ENCODE results near the gene MAFF. TPM values are rescaled to one million over a fixed set of nuclear protein-coding genes. Genes with fewer than 3 reads are reported as not detected.

The MAFF gene
- polyA plus RNA-seq, 1 of the 3 experiments (the other 2 are of a cell fraction) = 7.9 TPM

DNA sequence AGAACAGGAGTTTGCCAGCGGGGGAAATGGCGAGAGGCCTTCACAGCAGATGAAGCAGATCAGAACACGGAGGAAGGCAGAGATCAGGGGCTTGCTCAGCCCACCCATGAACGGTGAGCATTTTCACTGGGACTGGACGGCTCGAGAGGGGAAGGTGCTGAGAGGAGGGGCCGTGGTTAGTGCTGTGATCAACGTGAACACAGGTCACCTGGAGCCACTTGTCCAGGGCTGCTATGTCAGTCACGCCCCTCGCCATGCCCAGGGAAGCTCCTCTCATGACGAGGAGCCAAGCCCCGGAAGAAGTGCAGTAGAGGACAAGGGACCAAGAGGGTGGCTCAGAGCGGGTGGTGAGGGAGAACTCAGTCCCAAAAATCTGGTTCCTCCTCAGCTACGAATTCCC, 27.2 kb upstream of the MAFF start:
- Histone ChIP-seq H3K4me1 (ENCODE audit: control insufficient read depth in 1 of 2, insufficient read depth in 2 of 2, low read depth in 1 of 2, low read length in 1 of 2) (peaks cover 0 to 12% of the 10 kb centered on the region in 2 experiments; a peak in 1 of 4 replicates), H3K9me3 (no peaks in the 10 kb centered on the region), H3K36me3 (replicated peaks in 1 of 2; ENCODE audit: control insufficient read depth in 1 of 2, insufficient read depth in 2 of 2, low read length in 1 of 2) (no peaks in the 10 kb centered on the region), H3F3A (replicated peaks; ENCODE audit: insufficient read depth) (no peaks in the 10 kb centered on the region), H2AFZ (ENCODE audit: low read depth) (no peak overlapping the region), H3K9me2 (no peaks in the 10 kb centered on the region), H3K79me2 (ENCODE audit: insufficient read depth) (no peaks in the 10 kb centered on the region), H4K20me1 (ENCODE audit: insufficient read depth) (no peaks in the 10 kb centered on the region), H3K4me3 (ENCODE audit: low read depth in 2 of 2, low read length in 1 of 2) (no peak overlapping the region), H3K4me2 (no peak overlapping the region), H3K27me3 (ENCODE audit: insufficient read depth) (no peaks in the 10 kb centered on the region), H3K27ac (ENCODE audit: low read depth in 2 of 2, low read length in 1 of 2) (no peak overlapping the region), H3K9ac (no peak overlapping the region)
- DNase-seq = no peak
- no peak for TF ChIP-seq YY1 (IDR thresholded peaks at IDR 0.05; ENCODE audit: low read depth)
- TF ChIP-seq RXRA (IDR thresholded peaks at IDR 0.05; ENCODE audit: borderline replicate concordance, low read depth) = no peak
- no peak for TF ChIP-seq NFIC (IDR thresholded peaks at IDR 0.05; ENCODE audit: borderline replicate concordance)
- TF ChIP-seq RCOR1 (IDR thresholded peaks at IDR 0.05; ENCODE audit: low read length) = no peak
- no peak for TF ChIP-seq ZBTB33 (IDR thresholded peaks at IDR 0.05; ENCODE audit: borderline replicate concordance, low read depth)
- no peak for TF ChIP-seq GABPA (IDR thresholded peaks at IDR 0.05; ENCODE audit: low read depth)
- TF ChIP-seq REST (IDR thresholded peaks at IDR 0.05; ENCODE audit: low read depth, low read length) = no peak
- TF ChIP-seq FOSL2 (IDR thresholded peaks at IDR 0.05; ENCODE audit: borderline replicate concordance, low read depth) = no peak
- TF ChIP-seq TCF12 (IDR thresholded peaks at IDR 0.05) = no peak
- TF ChIP-seq, protein P1, sequence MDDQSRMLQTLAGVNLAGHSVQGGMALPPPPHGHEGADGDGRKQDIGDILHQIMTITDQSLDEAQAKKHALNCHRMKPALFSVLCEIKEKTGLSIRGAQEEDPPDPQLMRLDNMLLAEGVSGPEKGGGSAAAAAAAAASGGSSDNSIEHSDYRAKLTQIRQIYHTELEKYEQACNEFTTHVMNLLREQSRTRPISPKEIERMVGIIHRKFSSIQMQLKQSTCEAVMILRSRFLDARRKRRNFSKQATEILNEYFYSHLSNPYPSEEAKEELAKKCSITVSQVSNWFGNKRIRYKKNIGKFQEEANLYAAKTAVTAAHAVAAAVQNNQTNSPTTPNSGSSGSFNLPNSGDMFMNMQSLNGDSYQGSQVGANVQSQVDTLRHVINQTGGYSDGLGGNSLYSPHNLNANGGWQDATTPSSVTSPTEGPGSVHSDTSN (IDR thresholded peaks at IDR 0.05) = no peak
- no peak for TF ChIP-seq ELF1 (IDR thresholded peaks at IDR 0.05)
- WGBS (ENCODE audit: low lambda C conversion rate) = 92% methylated on average over 11 of the region's 14 CpGs
- POLR2A ChIA-PET = no interaction called here
- CTCF ChIA-PET = no interaction called here
